HAP-1 (cell line): ENCODE results near the gene STARD3.
A peak's percentile ranks its signal among the peaks of the same experiment; 100 is the strongest.

Source experiments
- DNase-seq, 2 experiments: peaks; one replicate each; pipeline ENCODE4 v3.0.0-alpha.2; 2016 to 2020; ENCODE audit warnings: low spot score in 2 of 2
- H3K27me3 ChIP-seq: fragments of 250-450 bp; sonication (Bioruptor Pico); 2 replicates; pipeline ENCODE4 v1.5.1; 2020; ENCODE audit warnings: low read depth, mild to moderate bottlenecking, moderate library complexity
- H3K36me3 ChIP-seq: fragments of 250-450 bp; sonication (Bioruptor Pico); replicated peaks from 2 replicates; pipeline ENCODE4 v1.5.1; 2020; ENCODE audit warnings: mild to moderate bottlenecking
- H3K4me1 ChIP-seq: fragments of 250-450 bp; sonication (Bioruptor Pico); 2 replicates; pipeline ENCODE4 v1.5.1; 2020; ENCODE audit warnings: mild to moderate bottlenecking
- H3K4me3 ChIP-seq: fragments of 250-450 bp; sonication (Bioruptor Pico); 2 replicates; pipeline ENCODE4 v1.5.1; 2020; ENCODE audit warnings: mild to moderate bottlenecking, moderate library complexity
- H3K9me3 ChIP-seq: fragments of 250-450 bp; sonication (Bioruptor Pico); 2 replicates; pipeline ENCODE4 v1.5.1; 2020; ENCODE audit warnings: mild to moderate bottlenecking, moderate library complexity
- in situ Hi-C: fragments of 300-500 bp; cut with MboI; formaldehyde crosslinking; loops from 3 replicates; pipeline ENCODE4 v1.14.3; 2020; ENCODE audit warnings: low sequenced_read_pairs, inconsistent platforms, mixed read lengths

Gene STARD3

DNA sequence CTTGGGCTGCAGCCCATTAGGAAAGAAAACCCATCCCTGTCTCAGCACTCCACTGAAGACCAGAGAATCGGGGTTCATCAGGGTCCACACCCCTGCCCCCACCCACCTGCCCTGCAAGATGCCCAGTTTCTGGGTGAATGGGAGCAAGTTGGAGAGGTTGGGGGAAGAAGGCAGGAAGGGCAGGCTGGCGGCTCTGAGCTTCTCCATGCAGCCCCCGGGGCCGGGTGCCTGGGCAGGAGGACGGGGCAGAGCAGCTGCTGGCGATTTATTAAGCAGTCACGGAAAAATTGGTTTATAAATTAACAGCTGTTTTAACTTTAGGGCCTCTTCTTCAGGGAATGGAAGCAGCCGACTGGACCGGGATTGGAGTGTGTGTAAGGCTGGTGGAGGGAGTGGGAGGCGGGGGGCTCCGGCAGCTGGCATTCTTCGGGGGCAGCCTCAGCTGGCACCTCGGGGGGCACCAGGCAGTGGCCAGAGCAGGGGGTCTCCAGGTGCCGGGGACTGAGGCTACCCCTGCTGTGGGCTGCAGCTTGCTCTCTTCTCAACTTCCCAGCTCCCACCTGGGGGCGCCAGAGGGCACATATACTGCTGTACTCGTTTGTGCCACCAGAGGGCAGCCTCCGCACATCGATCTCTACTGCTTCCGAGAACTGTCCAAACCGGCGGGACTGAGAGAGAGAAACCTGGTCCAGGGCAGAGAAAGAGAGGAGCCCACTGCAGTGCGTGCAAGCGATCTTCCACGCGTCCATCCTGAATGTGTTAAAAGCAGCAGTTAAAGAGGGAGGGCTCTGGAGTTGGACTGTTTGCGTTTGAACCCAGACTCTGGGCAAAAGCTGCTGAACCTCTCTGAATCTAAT lies 15.2 kb upstream of the STARD3 start:
- H3K36me3 ChIP-seq = no peaks in the 10 kb centered on the region
- peaks cover 9% of the 10 kb centered on the region for H3K4me1 ChIP-seq
- peak; percentile 68 to 89 for DNase-seq
- H3K9me3 ChIP-seq = no peaks in the 10 kb centered on the region
- in situ Hi-C loops = loop anchor here (5.0 kb wide), 1 partner anchor 79 kb away; no protein-coding TSS in a partner anchor
- no peaks in the 10 kb centered on the region for H3K27me3 ChIP-seq
- no peak overlapping the region for H3K4me3 ChIP-seq

DNA sequence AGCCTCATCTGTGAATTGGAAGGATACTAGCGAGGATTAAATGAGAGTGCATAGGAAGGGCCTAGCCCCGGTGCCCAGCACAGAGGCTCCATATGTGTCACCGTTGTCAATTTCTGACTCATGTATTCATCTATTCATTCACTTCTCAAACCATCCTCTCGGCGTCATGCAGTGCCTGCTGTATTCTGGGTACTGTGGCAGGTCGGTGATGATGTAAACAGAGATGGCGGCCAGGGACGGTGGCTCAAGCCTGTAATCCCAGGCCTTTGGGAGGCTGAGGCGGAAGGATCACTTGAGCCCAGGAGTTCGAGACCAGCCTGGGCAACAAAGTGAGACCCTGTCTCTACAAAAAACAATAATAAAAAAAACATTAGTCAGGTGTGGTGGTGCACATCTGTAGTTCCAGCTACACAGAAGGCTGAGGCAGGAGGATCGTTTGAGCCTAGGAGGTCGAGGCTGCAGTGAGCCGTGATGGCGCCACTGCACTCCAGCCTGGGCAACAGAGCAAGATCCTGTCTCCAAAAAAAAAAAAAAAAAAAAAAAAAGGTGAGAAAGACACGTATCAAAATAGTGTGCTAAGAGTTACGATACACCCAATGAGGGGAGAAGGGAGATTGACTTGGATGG lies 14.5 kb upstream of the STARD3 start:
- Histone ChIP-seq H3K36me3 (no peaks in the 10 kb centered on the region), H3K27me3 (no peaks in the 10 kb centered on the region), H3K9me3 (no peaks in the 10 kb centered on the region), H3K4me3 (no peak overlapping the region), H3K4me1 (peaks cover 8% of the 10 kb centered on the region)
- in situ Hi-C loops = loop anchor here (5.0 kb wide), 1 partner anchor 80 kb away; no protein-coding TSS in a partner anchor
- no peak for DNase-seq

GRCh38 chr17:39623356-39623950 lies 13.5 kb upstream of the STARD3 start:
- Histone ChIP-seq H3K27me3 (no peaks in the 10 kb centered on the region), H3K36me3 (no peaks in the 10 kb centered on the region), H3K9me3 (no peaks in the 10 kb centered on the region), H3K4me1 (peaks cover 5% of the 10 kb centered on the region), H3K4me3 (no peak overlapping the region)
- peak in 1 of 2 experiments; percentile 91 for DNase-seq
- in situ Hi-C loops = loop anchor here (5.0 kb wide), 1 partner anchor 81 kb away; no protein-coding TSS in a partner anchor

DNA sequence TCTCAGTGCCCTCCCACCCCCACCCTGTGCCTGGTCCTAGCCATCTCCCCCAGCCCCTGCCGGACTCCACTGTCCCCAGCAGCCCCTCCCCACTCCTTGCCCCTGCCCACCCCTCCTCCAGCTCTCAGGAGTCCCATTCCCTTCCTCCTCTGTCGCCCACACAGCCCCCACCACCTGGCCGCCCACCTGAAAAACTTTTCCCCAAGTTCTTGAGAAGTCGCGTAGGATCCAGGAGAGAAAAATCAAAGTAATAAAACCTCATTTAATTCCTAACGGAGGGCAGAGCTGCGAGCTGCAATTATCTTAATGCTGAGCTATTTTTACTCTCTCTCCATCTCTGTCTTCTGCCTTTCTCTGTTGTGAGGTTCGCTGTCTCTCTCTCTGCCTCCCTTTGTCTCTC lies 12.6 kb upstream of the STARD3 start:
- no peak for DNase-seq
- Histone ChIP-seq H3K9me3 (no peaks in the 10 kb centered on the region), H3K36me3 (no peaks in the 10 kb centered on the region), H3K4me1 (peaks cover 2% of the 10 kb centered on the region; the same call in 1 of the 2 replicates), H3K27me3 (no peaks in the 10 kb centered on the region), H3K4me3 (no peak overlapping the region)
- in situ Hi-C loops = loop anchor here (5.0 kb wide), 1 partner anchor 82 kb away; no protein-coding TSS in a partner anchor

GRCh38 chr17:39625198-39625785 lies 11.7 kb upstream of the STARD3 start:
- Histone ChIP-seq H3K9me3 (no peaks in the 10 kb centered on the region), H3K36me3 (no peaks in the 10 kb centered on the region), H3K4me1 (peaks cover 2% of the 10 kb centered on the region; the same call in 1 of the 2 replicates), H3K4me3 (no peak overlapping the region), H3K27me3 (peaks cover 3% of the 10 kb centered on the region; the same call in 1 of the 2 replicates)
- in situ Hi-C loops = no loop called here
- DNase-seq = no peak

DNA sequence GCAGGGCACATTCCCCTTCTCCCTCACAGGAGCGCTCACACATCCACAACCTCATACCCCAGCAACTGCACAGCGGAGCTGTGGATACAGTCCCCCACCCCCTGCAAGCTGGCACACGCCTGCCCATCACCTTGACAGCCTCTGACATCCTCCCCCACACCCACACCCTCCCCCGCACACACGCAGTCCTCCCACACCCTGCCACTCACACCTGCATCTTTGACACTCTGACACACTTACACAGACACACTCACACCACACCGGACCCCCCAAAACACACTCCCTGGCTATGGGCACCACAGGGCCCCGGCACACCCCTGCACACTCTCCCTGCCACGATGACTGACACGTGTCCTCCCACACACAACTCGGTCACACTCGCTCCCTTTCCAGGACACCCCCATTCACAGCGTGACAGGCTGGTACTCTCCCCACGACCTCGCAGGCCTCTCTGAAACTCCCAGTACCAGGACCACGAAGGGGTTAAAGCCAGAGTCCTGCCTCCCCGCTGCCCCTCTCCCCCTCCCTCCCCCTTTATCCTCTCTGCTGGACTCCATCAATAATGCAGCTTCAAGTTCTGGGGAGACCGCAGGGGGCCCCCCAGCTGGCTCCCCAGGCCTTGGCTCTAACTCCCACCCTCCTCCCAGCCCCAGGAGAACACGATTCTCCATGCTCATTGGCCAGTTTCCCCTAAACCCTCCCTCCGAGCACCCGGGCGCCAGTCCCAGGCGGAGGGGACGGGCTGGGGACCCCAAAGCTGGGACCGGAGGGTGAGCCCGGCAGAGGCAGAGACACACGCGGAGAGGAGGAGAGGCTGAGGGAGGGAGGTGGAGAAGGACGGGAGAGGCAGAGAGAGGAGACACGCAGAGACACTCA lies 10.5 kb upstream of the STARD3 start, which contains the start of gene PPP1R1B:
TSS of gene PPP1R1B (plus strand) at position 782 of the 876 bp plus-strand sequence. CDS start 441 bp downstream, outside the sequence.
- DNase-seq = no peak
- in situ Hi-C loops = no loop called here
- H3K36me3 ChIP-seq = no peaks in the 10 kb centered on the region
- H3K9me3 ChIP-seq = no peaks in the 10 kb centered on the region
- peaks cover 2% of the 10 kb centered on the region; the same call in 1 of the 2 replicates for H3K4me1 ChIP-seq
- no peak within 1 kb of the TSS for H3K4me3 ChIP-seq
- H3K27me3 ChIP-seq = peaks cover 3% of the 10 kb centered on the region; the same call in 1 of the 2 replicates

GRCh38 chr17:39627047-39627711 lies 9.8 kb upstream of the STARD3 start:
- Histone ChIP-seq H3K36me3 (no peaks in the 10 kb centered on the region), H3K4me3 (no peak overlapping the region), H3K9me3 (no peaks in the 10 kb centered on the region), H3K27me3 (peaks cover 3% of the 10 kb centered on the region; the same call in 1 of the 2 replicates), H3K4me1 (peaks cover under 1% of the 10 kb centered on the region; the same call in 1 of the 2 replicates)
- no peak for DNase-seq
- in situ Hi-C loops = no loop called here

DNA sequence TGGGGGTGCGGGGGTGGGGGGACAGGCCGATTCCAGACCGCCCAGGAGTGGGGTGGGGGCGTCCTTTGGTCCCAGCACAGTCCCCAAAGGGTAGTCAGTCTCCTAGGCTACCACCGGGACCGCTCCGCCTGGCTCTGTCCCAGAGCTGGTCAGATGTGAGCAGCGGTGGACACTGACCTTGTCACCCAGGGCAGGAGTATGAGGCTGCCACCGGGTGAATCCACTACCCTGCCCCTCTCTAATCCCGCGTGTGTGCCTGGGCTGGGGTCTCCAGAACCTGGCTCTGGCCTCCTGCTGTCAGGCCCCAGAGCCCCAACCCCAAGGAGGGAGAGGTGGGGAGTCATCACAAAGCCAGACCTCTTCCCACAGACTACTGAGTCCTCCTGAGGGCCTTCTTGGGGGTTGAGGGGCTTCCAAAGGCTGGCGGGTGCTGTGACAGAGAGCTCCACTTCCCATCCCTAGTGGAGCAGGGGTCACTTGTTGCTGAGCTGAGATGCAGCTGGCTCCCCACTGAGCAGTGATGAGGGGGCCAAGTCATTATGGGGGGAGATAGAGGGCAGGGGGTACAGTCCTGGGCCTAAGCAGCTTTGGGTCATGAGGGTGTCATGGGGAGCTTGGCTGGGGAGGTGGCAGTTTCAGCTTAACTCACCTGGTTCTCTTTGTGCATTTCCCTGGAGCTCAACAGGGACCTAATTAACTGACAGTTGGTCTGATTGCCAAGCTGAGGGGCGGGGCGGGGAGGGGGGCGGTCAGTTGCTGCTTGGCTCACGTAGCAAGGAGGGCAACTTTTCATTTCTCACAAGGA lies 9.0 kb upstream of the STARD3 start:
- in situ Hi-C loops = no loop called here

GRCh38 chr17:39628655-39629493 lies 8.1 kb upstream of the STARD3 start:
- peaks cover 3% of the 10 kb centered on the region; the same call in 1 of the 2 replicates for H3K27me3 ChIP-seq
- in situ Hi-C loops = no loop called here

More for the DNA sequence above, 9.0 kb upstream of the STARD3 start:
- Histone ChIP-seq H3K36me3 (no peaks in the 10 kb centered on the region), H3K27me3 (peaks cover 3% of the 10 kb centered on the region; the same call in 1 of the 2 replicates), H3K4me3 (no peak overlapping the region), H3K4me1 (no peaks in the 10 kb centered on the region), H3K9me3 (no peaks in the 10 kb centered on the region)
- no peak for DNase-seq

DNA sequence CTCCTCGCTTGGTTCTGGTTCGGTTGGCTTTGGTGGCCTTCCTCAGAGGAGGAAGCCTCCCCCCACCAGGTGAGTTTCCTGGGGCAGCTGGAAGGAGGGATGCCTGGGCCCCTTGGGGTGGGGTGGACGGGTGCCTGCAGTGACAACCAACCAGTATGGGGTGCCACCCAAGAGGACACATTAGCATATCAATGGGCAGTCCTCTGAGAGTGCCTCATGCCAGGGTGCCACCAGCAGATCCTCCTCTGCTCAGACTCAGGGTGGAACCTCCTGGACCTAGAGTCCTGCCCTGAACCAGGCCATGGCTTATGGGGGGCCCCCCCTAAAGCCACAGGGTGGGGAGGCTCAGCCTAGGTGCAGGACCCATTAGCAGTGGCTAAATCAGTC lies 7.5 kb upstream of the STARD3 start:
- H3K27me3 ChIP-seq = peaks cover 3% of the 10 kb centered on the region; the same call in 1 of the 2 replicates
- no peaks in the 10 kb centered on the region for H3K9me3 ChIP-seq
- H3K4me3 ChIP-seq = no peak overlapping the region
- DNase-seq = no peak
- H3K4me1 ChIP-seq = no peaks in the 10 kb centered on the region
- no peaks in the 10 kb centered on the region for H3K36me3 ChIP-seq
- in situ Hi-C loops = no loop called here

More at GRCh38 chr17:39628655-39629493, 8.1 kb upstream of the STARD3 start:
- Histone ChIP-seq H3K4me3 (no peak overlapping the region), H3K4me1 (no peaks in the 10 kb centered on the region), H3K9me3 (no peaks in the 10 kb centered on the region), H3K36me3 (no peaks in the 10 kb centered on the region)
- no peak for DNase-seq

- H3K4me1 ChIP-seq = no peaks in the 10 kb centered on the region
- in situ Hi-C loops = no loop called here
- peaks cover 3% of the 10 kb centered on the region; the same call in 1 of the 2 replicates for H3K27me3 ChIP-seq
- no peak overlapping the region for H3K4me3 ChIP-seq
- no peak for DNase-seq
- no peaks in the 10 kb centered on the region for H3K9me3 ChIP-seq
- no peaks in the 10 kb centered on the region for H3K36me3 ChIP-seq
Measured at GRCh38 chr17:39629898-39630297, 7.0 kb upstream of the STARD3 start.
